ENCODE results near the gene LAMB4.

GRCh38 chr7:108037741-108038140 is 92.4 kb downstream of the LAMB4 start:
- TF ChIP-seq ZFX (IDR thresholded peaks at IDR 0.05) = no peak
- no peak for TF ChIP-seq CTCF (conservative IDR thresholded peaks at IDR 0.05)

Measured in C4-2B (cell line).